Thyroid gland (tissue), 4 donors: ENCODE results near the gene INHBE.

Experiments
- POLR2A ChIP-seq, 2 donors: fragments of 450-650 bp; IDR thresholded peaks; one replicate each; pipeline ENCODE4 v1.6.1; 2017; ENCODE audit warnings: antibody characterized with exemption in 2 of 2, mild to moderate bottlenecking in 2 of 2, moderate library complexity in 1 of 2
- TF ChIP-seq, protein P1 (sequence below), 6 experiments: fragments of 200-600 bp in 3 of 6; fragments of 450-650 bp in 3 of 6; sonication (generic) in 3 of 6; IDR thresholded peaks; one replicate each; pipeline ENCODE4 v1.5.1; 2016 to 2019; ENCODE audit warnings: antibody characterized with exemption in 6 of 6, mild to moderate bottlenecking in 2 of 6, inconsistent platforms in 1 of 6, moderate library complexity in 1 of 6

DNA sequence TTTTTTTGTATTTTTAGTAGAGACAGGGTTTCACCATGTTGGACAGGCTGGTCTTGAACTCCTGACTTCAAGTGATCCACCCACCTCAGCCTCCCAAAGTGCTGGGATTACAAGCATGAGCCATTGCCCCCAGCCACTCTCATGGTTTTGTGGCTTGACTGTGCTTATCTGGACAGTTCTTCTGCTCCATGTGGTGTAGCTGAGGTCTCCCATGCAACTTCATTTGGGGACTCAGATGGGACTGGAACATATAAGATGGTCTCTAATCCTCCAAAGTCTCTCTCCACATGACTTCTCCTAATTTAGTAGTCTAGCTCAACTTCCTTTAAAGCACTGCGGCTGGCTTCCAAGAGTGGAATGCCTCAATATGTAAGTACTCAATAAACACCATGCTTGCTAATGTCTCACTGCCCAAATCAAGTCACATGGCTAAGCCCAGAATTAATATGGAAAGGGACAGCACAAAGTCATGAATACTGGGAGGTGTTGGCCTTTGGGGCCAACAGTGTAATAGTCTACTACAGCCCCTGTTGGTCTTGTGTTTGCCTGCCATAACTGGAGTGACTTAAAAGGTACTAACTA is 13.2 kb upstream of the INHBE start:
- TF ChIP-seq, protein P1, sequence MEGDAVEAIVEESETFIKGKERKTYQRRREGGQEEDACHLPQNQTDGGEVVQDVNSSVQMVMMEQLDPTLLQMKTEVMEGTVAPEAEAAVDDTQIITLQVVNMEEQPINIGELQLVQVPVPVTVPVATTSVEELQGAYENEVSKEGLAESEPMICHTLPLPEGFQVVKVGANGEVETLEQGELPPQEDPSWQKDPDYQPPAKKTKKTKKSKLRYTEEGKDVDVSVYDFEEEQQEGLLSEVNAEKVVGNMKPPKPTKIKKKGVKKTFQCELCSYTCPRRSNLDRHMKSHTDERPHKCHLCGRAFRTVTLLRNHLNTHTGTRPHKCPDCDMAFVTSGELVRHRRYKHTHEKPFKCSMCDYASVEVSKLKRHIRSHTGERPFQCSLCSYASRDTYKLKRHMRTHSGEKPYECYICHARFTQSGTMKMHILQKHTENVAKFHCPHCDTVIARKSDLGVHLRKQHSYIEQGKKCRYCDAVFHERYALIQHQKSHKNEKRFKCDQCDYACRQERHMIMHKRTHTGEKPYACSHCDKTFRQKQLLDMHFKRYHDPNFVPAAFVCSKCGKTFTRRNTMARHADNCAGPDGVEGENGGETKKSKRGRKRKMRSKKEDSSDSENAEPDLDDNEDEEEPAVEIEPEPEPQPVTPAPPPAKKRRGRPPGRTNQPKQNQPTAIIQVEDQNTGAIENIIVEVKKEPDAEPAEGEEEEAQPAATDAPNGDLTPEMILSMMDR (IDR thresholded peaks at IDR 0.05): no peak
- no peak for TF ChIP-seq POLR2A (IDR thresholded peaks at IDR 0.05)
